Measurements from ENCODE around the gene TTLL3. TPM values are rescaled to one million over a fixed set of nuclear protein-coding genes. Genes with fewer than 3 reads are reported as not detected.

Gene TTLL3
- total and polyA plus RNA-seq, 2 donors (not counting 1 experiment from before 2014, with no cell fraction given) = 84.5 to 168 TPM

DNA sequence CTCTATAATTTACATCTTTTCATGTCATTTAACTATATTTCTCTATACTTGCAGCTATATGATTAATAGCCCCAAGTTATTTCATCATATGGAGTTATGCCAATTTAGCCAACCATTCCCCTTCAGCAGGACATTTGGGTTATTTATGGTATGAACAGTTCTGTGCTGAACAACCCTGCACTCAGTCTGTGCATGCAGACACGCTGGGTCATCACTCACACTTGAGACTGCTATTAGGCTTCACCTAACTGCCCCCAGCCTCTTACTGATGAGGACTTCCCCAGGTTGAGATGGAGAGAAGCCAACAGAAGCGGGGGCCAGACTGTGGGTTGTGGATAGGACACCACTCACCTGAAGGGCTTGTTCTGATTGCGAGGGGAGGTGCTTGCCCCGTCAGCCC, 25.1 kb upstream of the TTLL3 start:
- Histone ChIP-seq H4K20me1 (ENCODE audit: control insufficient read depth, insufficient read depth, low read length, poor library complexity, severe bottlenecking) (no peaks in the 10 kb centered on the region), H3K4me3 (ENCODE audit: control extremely low read depth in 1 of 5, extremely low read depth in 1 of 5, insufficient read depth in 1 of 5, low read depth in 2 of 5, low read length in 4 of 5) (no peak overlapping the region), H2AFZ (ENCODE audit: insufficient read depth, low read depth, low read length, poor library complexity, severe bottlenecking) (no peak overlapping the region), H3K9me3 (ENCODE audit: control extremely low read depth in 1 of 3, control insufficient read depth in 2 of 3, insufficient read depth in 1 of 3, low read length in 2 of 3) (no peaks in the 10 kb centered on the region), H3K27me3 (replicated peaks in 1 of 4; ENCODE audit: control extremely low read depth in 1 of 4, control insufficient read depth in 3 of 4, insufficient read depth in 4 of 4, low read length in 3 of 4) (no peaks in the 10 kb centered on the region), H3K79me2 (ENCODE audit: control insufficient read depth, insufficient read depth, low read length) (peaks cover 19% of the 10 kb centered on the region), H3K4me2 (replicated peaks; ENCODE audit: low read depth, low read length, poor library complexity, severe bottlenecking) (no peak overlapping the region), H3K36me3 (replicated peaks in 1 of 2; ENCODE audit: control extremely low read depth in 1 of 2, control insufficient read depth in 1 of 2, extremely low read depth in 1 of 2, insufficient read depth in 2 of 2, low read length in 1 of 2) (peaks cover 2 to 57% of the 10 kb centered on the region in 2 experiments), H3K4me1 (ENCODE audit: control insufficient read depth in 2 of 2, insufficient read depth in 2 of 2, low read length in 2 of 2) (peaks cover 28 to 30% of the 10 kb centered on the region in 2 donors), H3K27ac (ENCODE audit: low read length in 2 of 2) (no peak overlapping the region), H3K9ac (ENCODE audit: low read length) (no peak overlapping the region)
- ChIA-PET CTCF (interaction anchor here (1.2 kb wide), 1 partner anchor 148 kb away, joined by 3 read pairs; no protein-coding TSS in a partner anchor), POLR2A (interaction anchor here (0.6 kb wide), 1 partner anchor 23 kb away, joined by 3 read pairs; no protein-coding TSS in a partner anchor)
- WGBS (ENCODE audit: insufficient coverage) = 100% methylated on average over 1 of the region's 4 CpGs
- TF ChIP-seq EZH2 (IDR thresholded peaks at IDR 0.05; ENCODE audit: borderline replicate concordance, insufficient read depth, low read depth, low read length, poor library complexity, severe bottlenecking) = no peak
- TF ChIP-seq, protein P1, sequence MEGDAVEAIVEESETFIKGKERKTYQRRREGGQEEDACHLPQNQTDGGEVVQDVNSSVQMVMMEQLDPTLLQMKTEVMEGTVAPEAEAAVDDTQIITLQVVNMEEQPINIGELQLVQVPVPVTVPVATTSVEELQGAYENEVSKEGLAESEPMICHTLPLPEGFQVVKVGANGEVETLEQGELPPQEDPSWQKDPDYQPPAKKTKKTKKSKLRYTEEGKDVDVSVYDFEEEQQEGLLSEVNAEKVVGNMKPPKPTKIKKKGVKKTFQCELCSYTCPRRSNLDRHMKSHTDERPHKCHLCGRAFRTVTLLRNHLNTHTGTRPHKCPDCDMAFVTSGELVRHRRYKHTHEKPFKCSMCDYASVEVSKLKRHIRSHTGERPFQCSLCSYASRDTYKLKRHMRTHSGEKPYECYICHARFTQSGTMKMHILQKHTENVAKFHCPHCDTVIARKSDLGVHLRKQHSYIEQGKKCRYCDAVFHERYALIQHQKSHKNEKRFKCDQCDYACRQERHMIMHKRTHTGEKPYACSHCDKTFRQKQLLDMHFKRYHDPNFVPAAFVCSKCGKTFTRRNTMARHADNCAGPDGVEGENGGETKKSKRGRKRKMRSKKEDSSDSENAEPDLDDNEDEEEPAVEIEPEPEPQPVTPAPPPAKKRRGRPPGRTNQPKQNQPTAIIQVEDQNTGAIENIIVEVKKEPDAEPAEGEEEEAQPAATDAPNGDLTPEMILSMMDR (IDR thresholded peaks at IDR 0.05) = no peak
- Mint-ChIP-seq H3K4me3 (no peak overlapping the region), H3K27me3 (no peaks in the 10 kb centered on the region), H3K9me3 (ENCODE audit: insufficient read depth) (no peaks in the 10 kb centered on the region), H3K27ac (no peak overlapping the region), H3K4me1 (peaks cover 33% of the 10 kb centered on the region)
- DNase-seq = no peak
- ATAC-seq (ENCODE audit: low read depth) = no peak
- intact Hi-C loops (cut with micrococcal nuclease) = loop anchor here (5.0 kb wide), 1 partner anchor 242 kb away; the partner anchor contains the start of gene FANCD2

DNA sequence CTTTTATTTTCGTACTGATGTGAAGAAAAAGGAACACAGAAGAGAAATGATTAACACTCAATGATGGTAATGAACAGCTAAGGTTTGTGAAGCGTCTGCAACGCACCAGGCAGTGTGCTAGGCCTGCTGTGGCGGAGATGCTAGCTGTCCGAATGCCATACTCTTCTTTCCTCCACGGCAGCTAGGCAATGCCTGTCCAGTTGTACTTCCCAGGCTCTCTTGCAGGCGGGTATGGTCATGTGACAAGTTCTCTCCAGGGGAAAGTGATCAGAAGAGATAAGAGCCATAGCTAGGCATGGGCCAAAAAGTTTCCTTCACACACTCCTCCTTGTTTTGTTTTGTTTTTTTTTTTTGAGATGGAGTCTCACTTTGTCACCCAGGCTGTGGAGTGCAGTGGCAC, 24.5 kb upstream of the TTLL3 start:
- Histone ChIP-seq H3K79me2 (ENCODE audit: control insufficient read depth, insufficient read depth, low read length) (peaks cover 23% of the 10 kb centered on the region), H3K9me3 (ENCODE audit: control extremely low read depth in 1 of 3, control insufficient read depth in 2 of 3, insufficient read depth in 1 of 3, low read length in 2 of 3) (no peaks in the 10 kb centered on the region), H3K27ac (ENCODE audit: low read length in 2 of 2) (no peak overlapping the region), H3K4me1 (ENCODE audit: control insufficient read depth in 2 of 2, insufficient read depth in 2 of 2, low read length in 2 of 2) (peaks cover 21 to 29% of the 10 kb centered on the region in 2 donors), H3K4me3 (ENCODE audit: control extremely low read depth in 1 of 5, extremely low read depth in 1 of 5, insufficient read depth in 1 of 5, low read depth in 2 of 5, low read length in 4 of 5) (no peak overlapping the region), H3K9ac (ENCODE audit: low read length) (no peak overlapping the region), H4K20me1 (ENCODE audit: control insufficient read depth, insufficient read depth, low read length, poor library complexity, severe bottlenecking) (no peaks in the 10 kb centered on the region), H2AFZ (ENCODE audit: insufficient read depth, low read depth, low read length, poor library complexity, severe bottlenecking) (no peak overlapping the region), H3K36me3 (replicated peaks in 1 of 2; ENCODE audit: control extremely low read depth in 1 of 2, control insufficient read depth in 1 of 2, extremely low read depth in 1 of 2, insufficient read depth in 2 of 2, low read length in 1 of 2) (peaks cover 2 to 62% of the 10 kb centered on the region in 2 experiments), H3K4me2 (replicated peaks; ENCODE audit: low read depth, low read length, poor library complexity, severe bottlenecking) (no peak overlapping the region), H3K27me3 (replicated peaks in 1 of 4; ENCODE audit: control extremely low read depth in 1 of 4, control insufficient read depth in 3 of 4, insufficient read depth in 4 of 4, low read length in 3 of 4) (no peaks in the 10 kb centered on the region)
- WGBS (ENCODE audit: insufficient coverage) = 93% methylated on average over 6 of the region's 7 CpGs
- TF ChIP-seq EZH2 (IDR thresholded peaks at IDR 0.05; ENCODE audit: borderline replicate concordance, insufficient read depth, low read depth, low read length, poor library complexity, severe bottlenecking) = no peak
- TF ChIP-seq, protein P1 (IDR thresholded peaks at IDR 0.05) = no peak
- no peaks in the 10 kb centered on the region for H3K9me3 Mint-ChIP-seq (ENCODE audit: insufficient read depth)
- H3K4me3 Mint-ChIP-seq = no peak overlapping the region
- no peaks in the 10 kb centered on the region for H3K27me3 Mint-ChIP-seq
- H3K27ac Mint-ChIP-seq = no peak overlapping the region
- peaks cover 31% of the 10 kb centered on the region for H3K4me1 Mint-ChIP-seq
- POLR2A ChIA-PET = interaction anchor here (0.6 kb wide), 1 partner anchor 140 kb away, joined by 3 read pairs; no protein-coding TSS in a partner anchor
- DNase-seq (no peak), ATAC-seq (ENCODE audit: low read depth) (no peak)
- CTCF ChIA-PET = no interaction called here
- intact Hi-C loops (cut with micrococcal nuclease) = no loop called here
